DMS53 (cell line): ENCODE measurements around the gene PPP2CA.
"Not testable (repeated sequence)": the region's sequence is repeated elsewhere in the genome, so short reads cannot be mapped to it uniquely, and the experiment has no call there.

Source experiments
- DNase-seq: peaks from one replicate; lab custom pipeline; 2025; lab: John Stamatoyannopoulos, UW

The PPP2CA gene

GRCh38 chr5:134245101-134245604, 19.3 kb upstream of the PPP2CA start:
- DNase-seq, result peak; percentile 92

DNA sequence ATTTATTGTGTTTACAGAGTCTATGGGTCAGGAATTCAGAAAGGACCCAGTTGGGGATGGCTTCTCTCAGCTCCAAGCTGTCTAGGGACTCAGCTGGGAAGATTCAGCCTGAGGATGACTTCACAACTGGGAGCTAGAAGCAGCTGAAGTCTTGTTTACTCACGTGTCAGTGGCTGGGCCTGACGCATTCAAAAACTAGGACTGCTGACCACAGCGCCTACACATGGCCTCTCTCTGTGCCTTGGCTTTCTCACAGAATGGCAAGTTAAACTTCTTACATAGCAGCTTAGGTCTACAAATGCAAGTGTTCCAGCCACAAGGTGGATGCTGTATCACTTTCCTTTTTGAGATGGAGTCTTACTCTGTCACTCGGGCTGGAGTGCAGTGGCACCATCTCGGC, 16.3 kb upstream of the PPP2CA start:
- DNase-seq, result peak; percentile 83

DNA sequence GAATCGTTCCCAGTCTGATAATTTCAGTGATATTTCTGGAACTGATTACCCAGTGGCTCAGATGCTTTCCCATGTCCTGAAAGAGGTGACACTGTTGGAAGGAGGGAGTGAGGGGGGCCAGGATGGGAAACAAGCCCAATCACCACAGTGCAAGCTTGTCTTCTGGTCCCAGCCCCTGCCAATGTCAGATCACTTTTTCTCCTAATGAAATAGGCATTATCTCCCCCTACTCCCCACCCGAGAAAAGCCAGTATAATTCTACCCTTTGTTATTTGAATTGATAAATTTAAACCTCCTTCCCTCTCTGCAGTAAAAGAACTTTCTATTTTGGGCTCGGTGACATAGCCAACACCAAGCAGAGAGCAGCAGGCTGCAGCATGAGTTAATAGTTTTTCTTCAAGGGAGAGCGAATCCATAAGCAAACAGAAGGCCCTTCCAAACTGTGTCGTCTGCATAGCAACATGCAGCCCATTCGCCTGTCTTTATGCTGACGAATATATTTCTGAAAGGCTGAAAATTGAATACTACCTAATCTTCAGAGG, 14.6 kb upstream of the PPP2CA start:
- peak; percentile 87 for DNase-seq

DNA sequence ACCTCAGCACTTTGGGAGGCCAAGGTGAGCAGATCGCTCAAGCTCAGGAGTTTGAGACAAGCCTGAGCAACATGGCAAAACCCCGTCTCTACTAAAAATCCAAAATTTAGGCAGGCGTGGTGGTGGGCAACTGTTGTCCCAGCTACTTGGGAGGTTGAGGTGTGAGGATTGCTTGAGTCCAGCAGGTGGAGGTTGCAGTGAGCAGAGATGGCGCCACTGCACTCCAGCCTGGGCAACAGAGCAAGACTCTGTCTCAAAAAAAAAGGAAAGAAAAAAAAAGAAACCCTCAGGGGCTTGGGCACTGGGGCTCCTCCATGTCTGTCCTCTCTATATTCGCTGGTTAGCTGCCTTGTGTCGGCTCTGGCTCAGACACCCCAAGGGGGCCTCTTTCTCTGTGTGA, 10.9 kb upstream of the PPP2CA start:
- no peak for DNase-seq

DNA sequence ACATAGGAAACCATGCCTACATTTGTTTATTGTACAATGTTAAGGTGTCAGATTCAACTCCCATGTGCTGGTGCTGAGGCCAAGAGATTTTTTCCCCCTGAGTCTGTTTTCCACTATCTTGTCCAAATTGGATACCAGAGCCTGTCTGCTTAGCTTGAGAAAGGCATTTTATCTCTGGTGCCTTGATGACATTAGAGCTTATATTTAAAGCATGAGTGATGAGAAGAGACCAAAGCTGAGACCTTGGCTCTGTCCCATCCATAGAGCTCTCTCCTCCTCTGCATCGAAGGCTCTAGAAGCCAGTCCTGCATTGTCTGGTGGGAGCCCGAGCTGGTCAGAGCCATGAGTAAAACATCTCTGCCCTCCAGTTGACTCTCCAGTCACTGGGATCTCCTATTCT, 10.4 kb upstream of the PPP2CA start:
- no peak for DNase-seq

DNA sequence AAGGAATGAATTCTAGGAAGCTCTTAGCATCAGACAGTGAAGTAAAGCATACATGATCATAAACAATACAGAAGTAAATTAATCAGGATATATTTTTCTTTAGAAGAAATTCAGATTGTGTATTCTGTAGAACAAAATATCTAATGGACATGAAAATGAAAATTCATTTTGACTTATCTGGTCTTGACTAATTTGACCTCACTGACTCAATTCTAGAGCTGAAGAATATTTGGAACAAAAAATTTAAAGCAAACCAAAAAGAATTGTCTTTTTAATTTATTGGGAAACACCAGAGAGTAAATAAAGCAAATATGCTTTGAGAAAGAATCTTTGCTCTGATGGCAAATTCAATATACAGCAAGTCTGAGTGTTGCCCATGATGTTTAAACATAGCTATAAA, 2.8 kb upstream of the PPP2CA start:
- no peak for DNase-seq

GRCh38 chr5:134227776-134228175, 1.9 kb upstream of the PPP2CA start:
- peak; percentile 20 for DNase-seq

DNA sequence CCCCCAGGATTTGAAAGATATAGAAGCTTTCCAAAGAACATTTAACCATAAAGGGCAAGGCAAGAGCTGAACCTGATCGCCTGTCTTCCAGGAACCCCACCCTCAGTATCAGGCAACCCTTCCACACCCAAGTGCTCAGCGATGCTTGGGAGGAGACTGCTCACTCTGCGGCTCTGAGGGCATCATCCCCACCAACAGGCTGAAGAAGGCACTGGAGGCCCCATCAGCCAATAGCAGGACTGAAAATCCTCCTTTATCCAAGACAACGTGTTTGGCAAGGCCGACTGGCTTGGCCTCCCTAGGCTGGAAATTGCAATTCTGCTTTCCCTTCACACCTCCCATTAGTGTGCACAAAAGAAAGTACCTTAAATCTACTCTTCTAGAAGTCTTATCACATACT, 1.4 kb upstream of the PPP2CA start:
- DNase-seq, result peak; percentile 66

DNA sequence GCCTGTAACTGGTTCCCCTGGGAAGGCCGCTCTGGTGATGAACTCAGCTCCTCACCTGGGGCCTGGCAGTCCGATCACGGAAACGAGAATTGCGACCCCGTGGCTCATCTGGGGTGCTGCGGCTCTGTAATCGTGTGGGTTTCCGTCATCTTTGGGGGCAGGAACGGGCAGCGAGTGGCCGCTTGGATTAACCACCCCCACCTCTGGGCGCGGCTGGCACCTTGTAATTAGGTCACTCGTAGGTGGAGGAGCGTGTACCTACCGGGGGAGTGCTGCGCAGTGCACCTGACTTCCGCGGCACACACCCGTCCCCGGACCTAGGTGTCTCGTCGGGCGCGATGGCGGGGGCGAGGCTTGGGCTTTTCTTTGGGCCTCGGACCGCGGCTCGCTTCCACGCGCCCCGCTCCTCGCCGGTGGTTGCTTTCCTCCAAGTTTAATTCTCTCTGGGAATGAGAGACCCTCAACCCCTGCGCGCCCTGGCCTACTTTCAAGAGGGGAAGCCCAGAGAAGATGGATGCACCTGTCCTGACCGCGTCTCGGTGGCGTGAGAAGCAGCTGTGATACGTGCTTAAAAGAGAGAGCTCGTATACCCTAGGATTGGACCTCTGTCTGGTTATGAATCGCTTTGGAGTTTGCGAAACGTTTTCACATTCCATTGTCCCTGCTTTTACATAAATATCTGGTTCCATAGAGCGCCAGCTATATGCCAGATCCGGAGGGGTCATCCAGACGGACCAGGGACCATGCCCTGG, 744 bp upstream of the PPP2CA start:
- peak; percentile 97 for DNase-seq

DNA sequence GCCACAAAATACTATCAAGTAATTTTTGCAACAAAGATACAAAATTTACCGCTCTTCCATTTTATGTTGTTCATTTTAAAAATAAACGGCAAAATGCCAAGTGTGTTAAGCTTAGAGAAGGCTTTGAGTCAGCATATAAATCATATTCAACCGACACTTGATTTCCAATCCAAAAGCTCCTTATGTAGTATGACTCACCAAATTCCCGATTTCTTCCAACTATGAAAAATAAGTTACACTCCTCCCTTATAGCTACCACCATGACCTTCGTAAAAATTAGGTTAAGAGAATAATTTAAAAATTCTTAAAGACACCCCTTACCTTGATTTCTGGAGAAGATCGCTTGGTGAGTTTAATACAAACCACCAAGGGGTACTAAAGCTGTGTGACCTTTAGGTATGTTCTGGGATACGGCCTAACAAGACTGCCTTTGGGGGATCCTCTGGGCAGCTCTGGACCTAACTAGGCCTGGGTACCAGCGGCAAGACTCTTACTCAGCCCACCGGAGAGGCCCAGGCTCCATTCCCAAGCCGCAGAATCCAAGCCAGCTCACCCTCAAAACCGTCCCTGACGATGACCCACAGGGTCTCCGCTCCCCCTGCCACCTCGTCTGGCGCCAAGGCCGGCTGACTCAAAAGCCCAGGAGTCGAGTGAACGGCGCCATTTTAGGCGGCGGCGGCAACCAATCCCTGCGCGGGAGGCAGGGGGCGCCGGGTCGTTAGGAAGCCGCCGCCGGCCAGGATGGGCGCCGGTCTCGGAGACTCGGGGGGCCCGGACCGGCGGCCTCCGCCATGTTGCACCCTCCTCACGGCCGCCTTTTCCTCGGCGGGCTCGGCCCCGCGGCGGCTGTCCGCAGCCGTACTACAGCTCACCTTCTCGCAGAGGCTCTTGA, 739 bp downstream of the PPP2CA start:
- peak; percentile 77 for DNase-seq

DNA sequence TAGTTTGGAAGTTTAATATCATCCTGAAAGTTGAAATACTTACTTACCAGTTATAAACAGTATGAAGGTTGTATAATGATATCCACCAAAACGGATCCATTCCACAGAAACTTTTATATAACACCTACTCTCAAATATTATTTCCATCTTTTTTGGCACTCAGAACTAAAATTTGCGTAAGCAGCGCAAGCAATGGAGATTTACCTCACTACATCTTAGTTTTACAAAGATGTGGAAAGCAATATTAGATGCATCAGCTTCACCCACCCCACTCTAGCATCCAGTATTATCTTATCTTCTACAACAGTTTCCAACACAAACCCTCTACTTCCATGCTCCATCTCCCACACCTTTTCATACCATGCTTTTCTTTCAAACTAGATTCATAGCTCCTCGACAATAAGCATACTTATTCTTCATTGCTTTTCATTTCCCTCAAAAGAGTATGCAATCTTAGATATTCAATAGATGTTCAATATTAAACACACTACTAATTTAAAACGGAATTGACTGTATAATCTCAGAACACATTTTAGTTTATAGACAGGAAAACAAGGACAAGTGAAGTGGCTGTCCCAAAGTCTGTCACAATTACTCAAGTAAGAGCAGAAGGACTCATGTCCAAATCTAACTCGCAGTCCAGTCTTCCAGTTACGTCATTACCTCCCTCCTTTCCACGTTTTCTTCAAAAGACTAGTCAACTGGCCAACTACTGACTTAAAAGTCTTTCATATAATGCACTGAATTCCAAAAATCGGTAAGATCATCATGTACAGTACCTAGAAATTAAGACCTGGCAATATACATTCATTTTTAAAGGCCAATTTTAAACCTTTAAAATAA, 2.2 kb downstream of the PPP2CA start:
- no peak for DNase-seq

DNA sequence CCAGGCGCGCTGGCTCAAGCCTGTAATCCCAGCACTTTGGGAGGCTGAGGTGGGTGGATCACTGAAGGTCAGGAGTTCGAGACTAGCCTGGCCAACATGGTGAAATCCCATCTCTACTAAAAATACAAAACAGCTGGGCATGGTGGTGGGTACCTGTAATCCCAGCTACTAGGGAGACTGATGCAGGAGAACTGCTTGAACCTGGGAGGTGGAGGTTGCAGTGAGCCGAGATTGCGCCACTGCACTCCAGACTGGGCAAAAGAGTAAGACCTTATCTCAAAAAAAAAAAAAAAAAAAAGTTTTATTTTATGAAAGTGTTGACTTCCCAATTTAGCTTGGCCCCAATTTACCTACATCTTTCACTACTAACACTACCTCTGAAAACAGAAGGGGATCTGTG, 4.2 kb downstream of the PPP2CA start:
- DNase-seq, result not testable (repeated sequence)

DNA sequence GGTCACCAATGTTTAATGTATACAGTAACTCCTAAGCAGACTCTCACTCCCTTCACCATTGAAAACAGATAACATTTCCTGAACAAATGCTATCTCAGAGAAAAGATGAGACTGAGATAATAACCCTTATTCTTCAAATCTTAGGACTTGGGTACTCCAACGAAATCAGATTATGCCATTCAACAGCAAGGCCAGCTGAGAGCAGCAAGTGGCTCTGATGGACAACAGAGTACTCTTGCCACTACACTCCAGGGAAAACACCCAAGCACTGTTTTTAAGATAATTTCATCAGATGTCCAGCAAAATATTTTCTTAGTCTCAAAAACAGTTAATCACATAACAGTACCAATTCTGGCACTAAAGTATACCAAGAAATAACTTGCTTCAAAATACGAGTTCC, 10.1 kb downstream of the PPP2CA start:
- no peak for DNase-seq

GRCh38 chr5:134211263-134212031, 14.4 kb downstream of the PPP2CA start:
- DNase-seq, result not testable (repeated sequence)

DNA sequence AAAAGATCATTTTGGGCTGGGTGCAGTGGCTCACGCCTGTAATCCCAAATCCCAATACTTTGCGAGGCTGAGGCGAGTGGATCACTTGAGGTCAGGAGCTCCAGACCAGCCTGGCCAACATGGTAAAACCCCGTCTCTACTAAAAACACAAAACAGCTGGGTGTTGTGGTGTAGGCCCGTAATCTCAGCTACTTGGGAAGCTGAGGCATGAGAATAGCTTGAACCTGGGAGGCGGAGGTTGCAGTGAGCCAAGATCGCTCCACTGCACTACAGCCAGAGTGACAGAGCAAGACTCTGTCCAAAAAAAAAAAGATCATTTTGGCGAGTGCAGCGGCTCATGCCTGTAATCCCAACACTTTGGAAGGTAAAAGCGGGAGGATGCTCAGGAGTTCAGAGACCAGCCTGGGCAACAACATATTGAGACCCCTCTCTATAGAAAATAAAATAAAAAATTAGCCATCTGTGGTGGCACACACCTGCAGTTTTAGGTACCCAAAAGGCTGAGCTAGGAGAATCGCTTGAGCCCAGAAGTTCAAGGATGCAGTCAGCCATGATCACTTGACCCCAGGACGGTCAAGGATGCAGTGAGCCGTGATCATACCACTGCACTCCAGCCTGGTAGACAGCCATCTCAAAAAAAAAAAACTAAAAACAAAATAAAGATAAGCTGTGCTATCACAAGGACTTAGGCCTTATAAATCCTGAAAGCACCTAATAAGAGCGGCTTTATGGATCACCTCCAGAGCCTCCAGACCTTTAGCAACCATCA, 16.2 kb downstream of the PPP2CA start:
- no peak for DNase-seq

DNA sequence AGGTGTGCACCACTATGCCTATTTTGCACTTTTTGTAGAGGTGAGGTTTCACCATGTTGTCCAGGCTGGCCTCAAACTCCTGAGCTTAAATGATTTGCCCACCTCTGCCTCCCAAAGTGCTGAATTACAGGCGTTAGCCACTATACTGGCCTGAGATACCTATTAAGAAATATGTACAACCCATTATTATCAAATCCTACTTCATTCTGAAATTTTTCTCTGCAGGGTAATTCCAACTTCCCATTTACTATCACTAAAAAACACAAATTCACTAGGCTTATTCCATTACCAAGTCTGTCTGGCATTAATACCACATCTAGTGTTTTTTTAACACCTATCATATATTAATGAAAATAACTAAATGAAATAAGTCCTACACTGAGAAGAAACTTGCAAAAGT, 18.2 kb downstream of the PPP2CA start:
- no peak for DNase-seq

GRCh38 chr5:134206627-134207160, 19.2 kb downstream of the PPP2CA start:
- no peak for DNase-seq

GRCh38 chr5:134204575-134204974, 21.3 kb downstream of the PPP2CA start:
- no peak for DNase-seq

DNA sequence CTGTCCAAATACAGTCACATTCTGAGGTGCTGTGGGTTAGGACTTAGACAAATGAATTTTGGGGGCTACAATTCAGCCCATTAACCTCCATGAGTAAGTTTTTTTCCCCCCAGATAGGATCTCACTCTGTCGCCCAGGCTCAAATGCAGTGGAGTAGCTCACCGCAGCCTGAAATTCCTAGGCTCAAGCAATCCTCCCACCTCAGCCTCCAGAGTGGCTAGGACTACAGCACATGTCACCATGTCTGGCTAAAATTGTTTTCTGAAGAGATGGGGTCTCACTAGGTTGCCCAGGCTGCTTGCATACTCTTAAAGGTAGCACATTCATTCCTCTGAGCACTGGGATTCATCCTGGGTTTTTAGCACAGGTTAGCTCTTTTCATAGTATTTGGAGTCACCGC, 22.2 kb downstream of the PPP2CA start:
- no peak for DNase-seq

DNA sequence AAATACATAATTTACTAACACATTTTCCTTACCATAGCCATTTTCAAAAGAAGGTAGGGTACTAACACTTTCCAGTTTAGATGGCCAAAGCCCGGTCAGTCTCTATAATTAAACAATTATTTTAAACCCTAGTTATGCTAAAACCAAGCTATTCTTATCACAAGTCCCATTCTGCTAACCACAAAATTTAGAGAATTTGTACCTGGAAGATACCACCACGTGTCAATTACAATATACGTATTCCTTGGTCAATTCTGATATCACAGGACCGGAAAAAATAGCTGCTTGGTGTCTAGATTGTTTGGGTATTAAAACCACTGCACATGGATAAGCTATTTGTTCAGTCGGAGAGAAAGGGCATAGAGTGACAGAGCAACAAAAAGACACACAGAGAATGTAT, 30.2 kb downstream of the PPP2CA start:
- DNase-seq, result no peak
